GM21723 (cell line): ENCODE measurements around the gene ATXN1.

Experiments used
- ATAC-seq: cut with Tn5 transposase; IDR thresholded peaks from one replicate; pipeline ENCODE4 v1.9.1; 2021; ENCODE audit warnings: mild to moderate bottlenecking, moderate library complexity; ENCODE audit not compliant: unreplicated experiment

The ATXN1 gene

GRCh38 chr6:16432075-16433032, 328.9 kb downstream of the ATXN1 start:
- peak; percentile 65 for ATAC-seq

DNA sequence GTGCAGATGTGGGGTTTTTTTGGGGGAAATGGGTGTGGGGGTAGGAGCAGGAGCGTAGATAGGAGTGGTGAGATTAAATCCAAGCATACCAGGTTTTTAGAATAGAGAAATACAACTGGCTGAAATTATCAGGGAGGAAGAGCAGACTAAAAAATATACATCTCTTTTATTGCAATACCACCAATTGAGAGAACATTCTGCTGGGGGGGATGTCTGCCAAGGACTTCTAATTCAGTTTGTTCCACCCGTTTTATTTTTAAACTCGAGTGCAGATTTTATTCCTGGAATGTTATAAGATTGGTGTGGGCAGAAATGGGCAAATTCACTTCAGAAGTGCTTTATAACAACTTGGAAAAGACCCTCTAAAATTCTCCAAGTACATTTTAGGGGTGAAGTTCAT, 330.2 kb downstream of the ATXN1 start:
- ATAC-seq, result no peak

DNA sequence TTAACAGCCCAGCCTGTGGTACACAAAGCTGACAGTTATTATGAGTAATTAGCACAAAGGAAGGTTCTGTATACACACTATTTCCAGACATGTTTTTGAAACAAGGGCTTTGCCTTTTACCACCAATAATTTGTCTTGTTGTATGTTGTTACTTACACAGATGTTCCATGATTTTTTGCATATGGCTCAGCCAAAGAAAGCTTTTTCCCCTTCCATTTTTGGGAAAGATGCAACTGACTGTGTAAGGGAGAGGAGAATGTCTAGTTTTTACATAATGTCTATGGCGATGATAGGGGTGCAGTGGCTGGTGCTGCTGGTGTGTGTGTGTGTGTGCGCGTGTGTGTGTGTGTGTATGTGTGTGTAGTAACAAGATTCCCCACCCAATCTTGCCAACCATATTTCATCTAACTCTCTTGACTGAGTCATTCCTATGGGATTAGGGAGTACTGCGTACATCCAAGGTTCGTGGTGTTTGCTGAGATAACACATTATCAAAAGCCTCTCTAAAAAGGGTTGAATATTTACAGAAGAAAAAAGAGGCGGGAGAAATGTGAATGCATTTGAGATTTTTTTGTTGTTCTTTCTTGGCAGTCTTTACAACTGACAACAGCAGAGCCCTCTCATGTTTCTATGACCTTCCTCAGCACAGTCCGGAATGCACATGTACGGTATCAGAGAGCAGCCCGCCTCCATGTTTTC, 330.7 kb downstream of the ATXN1 start:
- no peak for ATAC-seq

DNA sequence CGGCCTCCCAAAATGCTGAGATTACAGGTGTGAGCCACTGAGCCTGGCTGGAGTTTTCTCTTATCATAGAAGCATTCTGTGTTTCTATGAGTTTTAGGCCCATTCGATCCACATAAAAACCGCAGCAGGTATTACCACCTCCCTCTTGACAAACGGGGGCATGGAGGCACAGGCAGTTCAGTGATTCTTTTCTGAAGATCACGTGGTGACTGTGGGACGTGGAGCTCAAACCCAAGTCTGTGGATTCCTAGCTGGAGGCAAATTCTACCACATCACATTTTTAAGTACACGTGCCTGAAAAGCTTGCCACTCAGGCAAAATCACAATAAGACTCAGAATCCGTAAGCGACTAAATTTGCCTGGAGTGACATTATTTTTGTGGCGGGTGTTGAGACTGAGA, 331.6 kb downstream of the ATXN1 start:
- ATAC-seq, result no peak

DNA sequence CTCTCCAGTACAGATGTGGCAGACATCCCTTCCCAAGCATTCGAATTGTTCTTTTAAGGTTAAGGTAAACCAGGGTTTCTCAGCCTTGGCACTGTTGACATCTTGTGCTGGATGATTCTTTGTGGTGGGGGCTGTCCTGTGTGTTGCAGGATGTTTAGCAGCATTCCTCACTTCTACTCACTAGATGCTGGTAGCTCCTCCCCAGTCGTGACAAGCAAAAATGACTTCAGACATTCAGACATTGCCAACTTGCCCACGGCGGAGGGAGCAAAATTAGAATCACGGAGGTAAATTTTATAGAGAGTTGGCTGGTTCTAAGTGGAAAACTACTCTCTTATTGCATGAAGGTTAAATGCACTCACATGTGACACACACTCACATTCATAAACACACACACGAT, 334.1 kb downstream of the ATXN1 start:
- no peak for ATAC-seq

DNA sequence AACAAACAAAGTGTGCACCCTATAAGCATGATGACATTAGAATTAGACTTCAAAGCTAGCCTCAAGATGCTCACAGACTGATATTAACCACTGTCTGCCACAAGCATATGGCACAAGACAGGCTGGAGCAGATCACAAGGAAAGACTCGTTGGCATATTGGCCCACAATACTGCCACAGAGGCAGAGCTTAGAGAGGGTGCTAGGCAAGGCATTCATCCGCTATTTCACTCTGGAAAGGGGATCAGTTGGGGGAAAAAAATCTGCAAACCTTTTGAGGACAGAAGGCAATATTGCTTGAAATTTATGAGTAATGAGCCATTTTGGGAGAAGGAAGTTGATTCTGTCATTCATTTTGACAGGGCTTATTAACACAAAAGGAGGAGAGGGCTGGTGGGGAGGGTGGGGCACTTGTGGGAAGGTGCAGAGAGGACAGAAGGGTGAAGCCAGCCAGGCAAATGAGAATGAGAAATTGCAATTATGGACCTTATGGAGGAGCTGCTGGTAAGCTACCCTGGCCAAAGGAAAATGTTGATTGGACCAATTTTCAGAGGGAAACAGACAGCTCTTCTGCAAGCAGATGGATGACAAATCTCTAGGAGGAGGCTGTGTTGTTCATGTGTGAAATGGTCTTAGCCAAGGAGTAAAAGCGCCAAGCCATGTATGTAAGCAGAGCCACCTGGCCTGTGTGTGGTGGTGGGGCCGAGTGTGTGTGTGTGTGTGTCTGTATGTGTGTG, 335.2 kb downstream of the ATXN1 start:
- no peak for ATAC-seq

DNA sequence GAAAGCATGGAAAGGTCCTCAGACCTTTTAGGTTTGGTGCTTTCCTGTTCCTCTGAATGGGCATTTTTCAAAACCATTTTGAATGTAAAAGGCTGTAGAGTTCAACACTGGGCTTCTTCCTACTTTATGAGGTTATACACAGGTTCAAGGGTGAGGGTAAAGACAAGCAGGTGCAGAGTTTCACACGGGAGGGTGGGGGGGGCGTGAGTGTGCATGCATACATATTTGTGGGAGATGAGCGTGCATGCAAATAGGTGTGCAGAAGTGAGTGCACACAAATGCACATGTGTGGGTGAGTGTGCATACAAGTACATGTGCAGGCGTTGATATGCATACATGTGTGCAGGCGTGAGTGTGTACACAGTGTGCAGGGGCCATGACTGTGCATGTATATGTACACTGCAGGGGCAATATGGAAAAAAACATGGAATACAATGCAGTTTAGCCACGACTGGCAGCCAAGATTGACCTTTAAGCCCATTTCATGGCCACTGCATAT, 339.7 kb downstream of the ATXN1 start:
- ATAC-seq, result peak; percentile 25

GRCh38 chr6:16420715-16421461, 340.4 kb downstream of the ATXN1 start:
- peak; percentile 65 for ATAC-seq

DNA sequence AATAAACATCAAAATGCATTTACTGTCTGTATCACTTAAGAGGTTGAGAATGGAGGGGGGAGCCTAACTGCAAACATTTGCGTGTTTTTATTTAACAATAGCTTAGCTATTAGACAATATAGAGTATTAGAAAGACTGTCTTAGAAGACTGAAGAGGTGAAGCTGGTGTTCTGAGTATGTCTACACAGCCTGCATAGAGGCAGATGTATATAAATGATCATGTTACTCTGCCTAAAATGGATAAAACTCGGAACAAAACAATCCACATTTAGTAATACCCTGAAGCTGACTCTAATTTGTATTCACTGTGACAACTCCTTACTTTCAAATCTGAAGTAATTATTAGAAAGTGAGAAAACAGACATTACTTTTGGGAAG, 340.9 kb downstream of the ATXN1 start:
- ATAC-seq, result peak; percentile 7

DNA sequence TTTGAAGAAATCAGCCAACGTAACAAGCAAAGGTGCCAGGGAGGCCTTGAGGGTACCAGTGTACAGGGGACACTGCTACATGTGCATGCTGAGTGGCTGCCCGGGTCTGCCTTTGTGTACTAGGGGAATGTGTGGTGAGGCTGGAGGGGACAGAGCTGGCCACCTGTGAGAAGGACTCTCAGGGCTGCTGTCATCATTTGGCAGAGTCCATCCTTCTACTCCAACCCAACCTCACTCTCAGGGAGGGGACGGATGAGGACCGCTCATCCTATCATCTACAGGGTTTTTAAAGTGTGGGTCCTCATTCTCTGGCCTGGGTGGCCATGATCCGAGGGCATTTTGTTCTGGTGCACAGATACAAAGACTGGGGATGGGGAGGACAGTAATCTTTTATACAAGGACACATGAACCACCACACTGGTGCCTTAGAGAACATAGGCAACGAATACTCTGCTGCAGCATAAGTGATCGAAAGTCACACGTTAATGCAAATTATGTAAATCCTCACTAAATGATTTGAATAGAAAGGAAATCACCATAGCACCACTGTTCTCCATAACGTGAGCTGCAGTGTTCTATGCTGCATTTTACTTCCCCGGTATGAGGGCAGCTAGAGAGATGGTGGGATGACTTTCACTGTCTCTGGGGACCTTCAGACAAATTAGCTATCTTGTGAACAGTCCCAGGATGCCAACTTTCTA, 341.5 kb downstream of the ATXN1 start:
- peak; percentile 55 for ATAC-seq

GRCh38 chr6:16418151-16418550, 343.1 kb downstream of the ATXN1 start:
- ATAC-seq, result no peak

GRCh38 chr6:16415677-16416076, 345.6 kb downstream of the ATXN1 start:
- ATAC-seq, result no peak

- ATAC-seq, result peak; percentile 63
These were observed 347.1 kb downstream of the ATXN1 start for GRCh38 chr6:16414205-16414604.

DNA sequence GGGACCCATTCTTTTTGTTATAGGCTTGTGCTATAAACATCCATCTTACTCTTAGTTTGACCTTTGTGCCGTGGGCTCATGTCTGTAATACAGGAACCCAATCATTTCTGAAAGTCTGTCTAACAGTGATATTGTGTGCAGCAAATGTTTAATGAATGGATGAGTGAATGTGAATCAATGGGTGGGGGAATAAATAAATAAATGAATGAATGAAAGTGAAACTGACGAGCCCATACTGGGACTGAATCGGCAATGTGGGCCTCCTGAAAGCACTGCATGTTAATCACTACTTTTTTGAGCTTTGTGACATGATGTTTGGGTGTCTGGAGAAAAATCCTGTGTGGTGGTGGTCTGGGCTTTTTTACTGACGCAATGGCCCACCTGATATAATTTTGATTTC, 347.9 kb downstream of the ATXN1 start:
- no peak for ATAC-seq

DNA sequence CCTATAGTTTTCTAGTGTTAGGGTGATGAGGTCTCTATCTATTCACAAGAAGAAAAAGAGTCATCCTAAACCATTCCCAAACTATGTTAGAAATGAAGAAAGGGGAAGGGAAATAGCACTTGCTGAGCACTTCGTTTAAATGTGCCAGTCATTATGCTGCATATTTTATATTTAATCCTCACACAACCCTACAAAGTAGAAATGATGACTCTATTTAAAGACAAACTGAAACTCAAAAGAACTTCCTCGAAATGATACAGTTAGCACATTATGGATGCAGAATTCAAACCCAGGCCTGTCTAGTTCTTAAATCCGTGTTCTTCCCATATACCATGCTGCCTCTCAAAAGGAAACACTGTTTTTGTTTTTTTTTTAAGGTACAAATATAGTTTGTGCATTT, 348.3 kb downstream of the ATXN1 start:
- ATAC-seq, result no peak

- no peak for ATAC-seq
These were observed 349.1 kb downstream of the ATXN1 start for GRCh38 chr6:16412171-16412570.

GRCh38 chr6:16409531-16410441, 351.5 kb downstream of the ATXN1 start:
- ATAC-seq, result peak; percentile 43

- no peak for ATAC-seq
These were observed 352.5 kb downstream of the ATXN1 start for GRCh38 chr6:16408766-16409165.

GRCh38 chr6:16406966-16407365, 354.3 kb downstream of the ATXN1 start:
- no peak for ATAC-seq
